ENCODE measurements around the gene CAVIN3. TPM values are rescaled to one million over a fixed set of nuclear protein-coding genes. Genes with fewer than 3 reads are reported as not detected.

The CAVIN3 gene
- polyA plus RNA-seq, 1 experiment: 37.8 TPM

DNA sequence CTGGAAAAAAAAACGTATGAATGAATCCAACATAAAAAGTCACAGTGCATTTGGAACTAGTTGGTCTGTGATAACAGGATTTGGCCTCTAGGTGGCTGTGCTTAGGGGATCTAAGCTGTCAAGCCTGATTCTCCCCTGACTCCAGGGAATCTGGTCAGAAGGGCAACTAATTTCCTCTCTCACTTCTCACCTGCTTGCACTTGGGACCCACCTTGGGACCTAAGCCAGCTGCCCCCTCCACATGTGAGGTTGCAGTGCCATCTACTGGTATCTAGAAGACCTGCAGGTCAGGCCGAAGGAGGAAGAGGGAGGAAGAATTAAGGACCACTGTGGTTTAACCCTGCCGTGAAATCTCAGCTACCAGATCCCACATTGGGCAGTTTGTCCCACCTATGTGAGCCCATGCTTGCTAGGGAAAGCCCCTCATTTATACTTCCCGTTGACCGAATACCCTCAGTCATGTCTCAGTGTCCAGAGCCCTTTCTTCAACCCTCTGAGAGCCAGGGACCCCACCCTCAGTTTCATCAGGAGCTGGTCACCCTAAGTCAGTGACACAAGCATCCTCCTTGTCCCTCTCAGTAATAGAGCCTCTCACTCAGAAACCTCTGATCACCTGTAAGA is 33.2 kb upstream of the CAVIN3 start:
- Histone ChIP-seq H3K9me3 (ENCODE audit: control insufficient read depth, insufficient read depth, low read length) (no peaks in the 10 kb centered on the region), H3K27me3 (ENCODE audit: control insufficient read depth, insufficient read depth, low read length) (no peaks in the 10 kb centered on the region), H3K4me3 (ENCODE audit: low read depth, low read length) (no peak overlapping the region), H3K27ac (ENCODE audit: low read depth, low read length) (no peak overlapping the region)
- TF ChIP-seq, protein P1, sequence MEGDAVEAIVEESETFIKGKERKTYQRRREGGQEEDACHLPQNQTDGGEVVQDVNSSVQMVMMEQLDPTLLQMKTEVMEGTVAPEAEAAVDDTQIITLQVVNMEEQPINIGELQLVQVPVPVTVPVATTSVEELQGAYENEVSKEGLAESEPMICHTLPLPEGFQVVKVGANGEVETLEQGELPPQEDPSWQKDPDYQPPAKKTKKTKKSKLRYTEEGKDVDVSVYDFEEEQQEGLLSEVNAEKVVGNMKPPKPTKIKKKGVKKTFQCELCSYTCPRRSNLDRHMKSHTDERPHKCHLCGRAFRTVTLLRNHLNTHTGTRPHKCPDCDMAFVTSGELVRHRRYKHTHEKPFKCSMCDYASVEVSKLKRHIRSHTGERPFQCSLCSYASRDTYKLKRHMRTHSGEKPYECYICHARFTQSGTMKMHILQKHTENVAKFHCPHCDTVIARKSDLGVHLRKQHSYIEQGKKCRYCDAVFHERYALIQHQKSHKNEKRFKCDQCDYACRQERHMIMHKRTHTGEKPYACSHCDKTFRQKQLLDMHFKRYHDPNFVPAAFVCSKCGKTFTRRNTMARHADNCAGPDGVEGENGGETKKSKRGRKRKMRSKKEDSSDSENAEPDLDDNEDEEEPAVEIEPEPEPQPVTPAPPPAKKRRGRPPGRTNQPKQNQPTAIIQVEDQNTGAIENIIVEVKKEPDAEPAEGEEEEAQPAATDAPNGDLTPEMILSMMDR (IDR thresholded peaks at IDR 0.05; ENCODE audit: low read depth, low read length): peak; percentile 98
- DNase-seq (ENCODE audit: low read depth, low spot score): no peak
- ChIA-PET POLR2A (no interaction called here), CTCF (interaction anchor here (0.5 to 6.3 kb wide), 59 partner anchors 9 to 1371 kb away, joined by 3 to 172 read pairs (median 5); partner anchors contain the start of genes CAVIN3, FHIP1B and SMPD1)

DNA sequence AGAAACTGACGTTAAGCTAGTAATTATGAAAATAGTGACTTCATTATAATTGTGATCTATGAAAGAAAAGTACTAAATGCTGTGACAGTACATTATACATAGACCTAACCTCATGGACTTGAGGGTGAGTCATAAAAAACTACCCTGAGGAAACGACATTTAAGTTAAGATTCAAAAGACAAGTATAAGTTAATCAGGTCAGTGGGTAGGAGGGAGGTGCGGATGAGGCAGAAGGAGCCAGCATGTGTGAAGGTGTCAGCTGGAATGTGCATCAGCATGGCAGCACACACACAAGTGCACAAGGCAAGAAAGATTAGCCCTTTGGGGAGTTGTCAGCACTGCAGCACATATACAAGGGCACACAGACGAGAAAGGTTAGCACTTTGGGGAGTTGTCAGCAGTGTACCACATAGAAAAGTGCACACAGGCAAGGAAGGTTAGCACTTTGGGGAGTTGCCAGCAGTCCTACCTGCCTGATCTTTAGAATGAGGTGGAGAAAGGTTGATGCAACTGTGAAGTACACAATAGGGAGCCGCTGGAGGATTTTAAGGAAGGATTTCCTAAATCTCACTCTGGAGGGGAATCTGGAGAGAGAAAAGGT is 31.6 kb upstream of the CAVIN3 start:
- ChIA-PET CTCF (interaction anchor here (1.0 to 6.3 kb wide), 11 partner anchors 10 to 342 kb away, joined by 3 to 172 read pairs (median 4); no protein-coding TSS in a partner anchor), POLR2A (no interaction called here)
- TF ChIP-seq, protein P1 (IDR thresholded peaks at IDR 0.05; ENCODE audit: low read depth, low read length): no peak
- Histone ChIP-seq H3K27ac (ENCODE audit: low read depth, low read length) (no peak overlapping the region), H3K9me3 (ENCODE audit: control insufficient read depth, insufficient read depth, low read length) (no peaks in the 10 kb centered on the region), H3K27me3 (ENCODE audit: control insufficient read depth, insufficient read depth, low read length) (no peaks in the 10 kb centered on the region), H3K4me3 (ENCODE audit: low read depth, low read length) (no peak overlapping the region)
- no peak for DNase-seq (ENCODE audit: low read depth, low spot score)

DNA sequence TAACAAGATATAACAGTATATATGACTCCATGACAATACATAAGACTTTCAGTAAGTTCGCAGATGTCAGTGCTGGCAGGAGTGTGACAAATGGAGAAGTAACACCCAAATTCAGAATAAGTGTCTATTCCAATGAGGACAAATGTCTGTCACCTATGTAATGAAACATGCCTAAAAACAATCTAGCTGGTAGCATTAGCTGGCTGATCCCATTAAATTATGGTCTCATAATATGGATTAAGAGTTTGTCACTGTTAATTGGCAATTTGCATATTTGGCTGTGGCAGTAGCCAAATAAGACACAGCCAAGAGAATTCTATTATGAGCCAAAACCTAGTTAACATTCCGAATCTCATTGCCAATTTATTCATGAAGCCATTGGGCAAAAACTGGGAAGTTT is 30.2 kb upstream of the CAVIN3 start:
- Histone ChIP-seq H3K9me3 (ENCODE audit: control insufficient read depth, insufficient read depth, low read length) (no peaks in the 10 kb centered on the region), H3K27ac (ENCODE audit: low read depth, low read length) (no peak overlapping the region), H3K4me3 (ENCODE audit: low read depth, low read length) (no peak overlapping the region), H3K27me3 (ENCODE audit: control insufficient read depth, insufficient read depth, low read length) (no peaks in the 10 kb centered on the region)
- DNase-seq (ENCODE audit: low read depth, low spot score): no peak
- TF ChIP-seq, protein P1 (IDR thresholded peaks at IDR 0.05; ENCODE audit: low read depth, low read length): no peak
- POLR2A ChIA-PET: no interaction called here
- CTCF ChIA-PET: interaction anchor here (1.1 to 6.3 kb wide), 5 partner anchors 12 to 328 kb away, joined by 3 to 172 read pairs (median 4); no protein-coding TSS in a partner anchor

GRCh38 chr11:6350043-6350442 is 29.7 kb upstream of the CAVIN3 start:
- ChIA-PET POLR2A (no interaction called here), CTCF (interaction anchor here (1.4 to 5.6 kb wide), 4 partner anchors 13 to 99 kb away, joined by 3 to 123 read pairs (median 6); no protein-coding TSS in a partner anchor)
- Histone ChIP-seq H3K9me3 (ENCODE audit: control insufficient read depth, insufficient read depth, low read length) (no peaks in the 10 kb centered on the region), H3K4me3 (ENCODE audit: low read depth, low read length) (no peak overlapping the region), H3K27me3 (ENCODE audit: control insufficient read depth, insufficient read depth, low read length) (peaks cover under 1% of the 10 kb centered on the region), H3K27ac (ENCODE audit: low read depth, low read length) (no peak overlapping the region)
- TF ChIP-seq, protein P1 (IDR thresholded peaks at IDR 0.05; ENCODE audit: low read depth, low read length): no peak
- DNase-seq (ENCODE audit: low read depth, low spot score): no peak

- DNase-seq (ENCODE audit: low read depth, low spot score): no peak
Observed at GRCh38 chr11:6345366-6345765, 25.1 kb upstream of the CAVIN3 start.

More at GRCh38 chr11:6345366-6345765, 25.1 kb upstream of the CAVIN3 start:
- CTCF ChIA-PET: interaction anchor here (2.2 to 5.0 kb wide), 2 partner anchors 8 to 17 kb away, joined by 14 to 39 read pairs; no protein-coding TSS in a partner anchor
- Histone ChIP-seq H3K9me3 (ENCODE audit: control insufficient read depth, insufficient read depth, low read length) (no peaks in the 10 kb centered on the region), H3K4me3 (ENCODE audit: low read depth, low read length) (no peak overlapping the region), H3K27ac (ENCODE audit: low read depth, low read length) (no peak overlapping the region), H3K27me3 (ENCODE audit: control insufficient read depth, insufficient read depth, low read length) (peaks cover 6% of the 10 kb centered on the region)
- POLR2A ChIA-PET: no interaction called here
- TF ChIP-seq, protein P1 (IDR thresholded peaks at IDR 0.05; ENCODE audit: low read depth, low read length): no peak

Measured in AG04450 (cell line).